Ishikawa (cell line): ENCODE measurements around the gene HEATR9.

Source experiments
- CEBPB ChIP-seq: IDR thresholded peaks from 2 replicates; pipeline ENCODE4 v1.6.1; 2012
- CREB1 ChIP-seq: IDR thresholded peaks from 2 replicates; pipeline ENCODE4 v1.6.1; 2012; ENCODE audit warnings: low read depth
- EGR1 ChIP-seq: IDR thresholded peaks from 2 replicates; pipeline ENCODE4 v1.6.1; 2012
- EP300 ChIP-seq: IDR thresholded peaks from 2 replicates; pipeline ENCODE4 v1.6.1; 2012; ENCODE audit warnings: borderline replicate concordance
- FOXM1 ChIP-seq: IDR thresholded peaks from 2 replicates; pipeline ENCODE4 v1.6.1; 2012; ENCODE audit warnings: low read depth, borderline replicate concordance
- NFIC ChIP-seq: IDR thresholded peaks from 2 replicates; pipeline ENCODE4 v1.6.1; 2012
- RAD21 ChIP-seq: IDR thresholded peaks from 2 replicates; pipeline ENCODE4 v1.6.1; 2012; ENCODE audit warnings: low read depth
- REST ChIP-seq: IDR thresholded peaks from 2 replicates; pipeline ENCODE4 v1.6.1; 2012; ENCODE audit warnings: low read depth, mild to moderate bottlenecking
- TAF1 ChIP-seq: IDR thresholded peaks from 2 replicates; pipeline ENCODE4 v1.6.1; 2012; ENCODE audit warnings: low read depth, mild to moderate bottlenecking
- TCF12 ChIP-seq: IDR thresholded peaks from 2 replicates; pipeline ENCODE4 v1.6.1; 2012; ENCODE audit warnings: low read depth
- TEAD4 ChIP-seq: IDR thresholded peaks from 2 replicates; pipeline ENCODE4 v1.6.1; 2012
- USF1 ChIP-seq: IDR thresholded peaks from 2 replicates; pipeline ENCODE4 v1.6.1; 2012
- YY1 ChIP-seq: IDR thresholded peaks from 2 replicates; pipeline ENCODE4 v1.6.1; 2012; ENCODE audit warnings: low read depth
- ZBTB7A ChIP-seq: IDR thresholded peaks from 2 replicates; pipeline ENCODE4 v1.6.1; 2012; ENCODE audit warnings: low read depth
- TF ChIP-seq, protein P1 (sequence below): IDR thresholded peaks from 2 replicates; pipeline ENCODE4 v1.6.1; 2012

HEATR9 gene

DNA sequence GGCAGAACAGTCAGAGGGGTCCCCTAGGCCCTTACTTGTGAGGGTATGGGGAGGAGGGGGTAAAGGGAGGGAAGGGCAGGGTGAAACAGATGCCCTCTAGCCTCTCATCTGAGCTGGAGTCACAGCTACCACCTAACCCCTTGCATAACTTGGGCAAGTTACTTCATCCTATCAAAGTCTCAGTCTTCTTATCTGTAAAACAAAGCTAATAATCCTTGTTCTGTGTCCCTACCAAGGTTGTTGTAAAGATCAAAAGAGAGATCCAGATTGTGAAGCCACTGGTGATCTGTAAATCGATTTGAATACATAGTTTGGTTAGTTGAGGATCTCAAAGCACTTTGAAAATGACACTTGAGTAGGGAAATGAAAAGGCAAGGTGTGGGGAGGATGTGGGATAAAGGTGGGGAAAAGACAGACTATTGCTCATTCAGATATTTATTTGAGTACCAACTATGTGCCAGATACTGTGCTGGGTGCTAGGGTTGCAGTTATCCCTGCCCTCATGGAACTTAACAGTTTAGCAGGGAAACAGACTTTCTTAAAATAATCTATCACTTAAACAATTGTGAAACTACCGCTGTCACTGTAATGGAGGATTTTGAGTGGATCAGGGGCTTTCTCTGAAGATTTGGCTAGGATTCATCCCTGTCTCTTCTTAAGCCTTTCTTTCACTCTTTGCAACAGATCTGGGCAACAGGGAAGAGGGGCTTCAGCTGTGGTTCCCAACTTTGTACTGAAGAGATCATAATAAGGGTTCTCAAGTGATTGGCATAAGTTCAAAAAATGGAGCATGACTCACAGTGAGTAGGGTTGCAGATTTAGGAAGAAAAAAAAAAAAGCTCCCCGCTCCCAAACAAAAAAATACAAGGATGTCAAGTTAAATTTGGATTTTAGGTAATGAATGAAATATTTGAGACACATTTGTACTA, 3.0 kb downstream of the HEATR9 start:
- TF ChIP-seq EP300 (no peak), TCF12 (no peak), ZBTB7A (no peak), CEBPB (no peak), CREB1 (no peak), YY1 (no peak), RAD21 (no peak), REST (no peak), TEAD4 (no peak), NFIC (no peak), TAF1 (no peak)
- TF ChIP-seq, protein P1, sequence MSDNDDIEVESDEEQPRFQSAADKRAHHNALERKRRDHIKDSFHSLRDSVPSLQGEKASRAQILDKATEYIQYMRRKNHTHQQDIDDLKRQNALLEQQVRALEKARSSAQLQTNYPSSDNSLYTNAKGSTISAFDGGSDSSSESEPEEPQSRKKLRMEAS: no peak

GRCh38 chr17:35864853-35865252, 3.8 kb downstream of the HEATR9 start:
- TF ChIP-seq FOXM1: no peak

GRCh38 chr17:35856603-35857002, 12.1 kb downstream of the HEATR9 start:
- TF ChIP-seq TAF1 (no peak), ZBTB7A (no peak), CREB1 (no peak), TCF12 (no peak), REST (no peak), TEAD4 (no peak), EP300 (no peak), YY1 (no peak), USF1 (no peak), NFIC (no peak), FOXM1 (no peak), CEBPB (no peak), RAD21 (no peak), EGR1 (no peak)
- TF ChIP-seq, protein P1: no peak

- TF ChIP-seq CEBPB (no peak), CREB1 (no peak), REST (no peak), TAF1 (no peak), TEAD4 (no peak), USF1 (no peak), YY1 (no peak), TCF12 (no peak)
- TF ChIP-seq, protein P1: no peak
These were observed 12.7 kb downstream of the HEATR9 start for GRCh38 chr17:35855965-35856364.
